Measurements from ENCODE around the gene LUZP2. TPM values are rescaled to one million over a fixed set of nuclear protein-coding genes. Genes with fewer than 3 reads are reported as not detected.

The LUZP2 gene
- total RNA-seq, 1 donor from 2014 or later = 0.96 TPM

GRCh38 chr11:24594401-24594800 is 97.5 kb downstream of the LUZP2 start:
- no peak overlapping the region for H3K4me3 Mint-ChIP-seq (ENCODE audit: unreplicated experiment)

DNA sequence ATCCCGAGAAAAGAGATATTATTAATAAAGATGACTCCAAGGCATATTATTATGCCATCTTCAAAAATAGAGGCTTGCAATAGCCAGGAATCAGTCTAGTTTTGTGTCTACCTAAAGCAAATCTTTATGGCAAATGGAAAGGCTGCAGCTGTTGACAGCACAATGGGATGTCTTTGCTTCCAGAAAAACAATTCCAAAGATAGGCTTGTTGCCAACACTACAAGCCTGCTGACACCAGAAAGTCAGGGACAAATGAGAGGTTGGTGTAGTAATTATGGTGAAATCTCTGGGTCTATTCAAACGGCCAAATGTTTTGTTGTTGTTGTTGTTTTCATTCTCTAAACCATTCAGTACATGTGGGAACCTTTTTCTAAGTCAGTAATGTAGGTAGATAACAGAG is 101.8 kb downstream of the LUZP2 start:
- H3K4me3 Mint-ChIP-seq (ENCODE audit: unreplicated experiment) = no peak overlapping the region
- peaks cover 3% of the 10 kb centered on the region for H3K27me3 Mint-ChIP-seq (ENCODE audit: unreplicated experiment)
- no peaks in the 10 kb centered on the region for H3K36me3 Mint-ChIP-seq (ENCODE audit: unreplicated experiment)
- no peak for DNase-seq
- H3K27ac Mint-ChIP-seq (ENCODE audit: unreplicated experiment) = no peak overlapping the region
- TF ChIP-seq, protein P1, sequence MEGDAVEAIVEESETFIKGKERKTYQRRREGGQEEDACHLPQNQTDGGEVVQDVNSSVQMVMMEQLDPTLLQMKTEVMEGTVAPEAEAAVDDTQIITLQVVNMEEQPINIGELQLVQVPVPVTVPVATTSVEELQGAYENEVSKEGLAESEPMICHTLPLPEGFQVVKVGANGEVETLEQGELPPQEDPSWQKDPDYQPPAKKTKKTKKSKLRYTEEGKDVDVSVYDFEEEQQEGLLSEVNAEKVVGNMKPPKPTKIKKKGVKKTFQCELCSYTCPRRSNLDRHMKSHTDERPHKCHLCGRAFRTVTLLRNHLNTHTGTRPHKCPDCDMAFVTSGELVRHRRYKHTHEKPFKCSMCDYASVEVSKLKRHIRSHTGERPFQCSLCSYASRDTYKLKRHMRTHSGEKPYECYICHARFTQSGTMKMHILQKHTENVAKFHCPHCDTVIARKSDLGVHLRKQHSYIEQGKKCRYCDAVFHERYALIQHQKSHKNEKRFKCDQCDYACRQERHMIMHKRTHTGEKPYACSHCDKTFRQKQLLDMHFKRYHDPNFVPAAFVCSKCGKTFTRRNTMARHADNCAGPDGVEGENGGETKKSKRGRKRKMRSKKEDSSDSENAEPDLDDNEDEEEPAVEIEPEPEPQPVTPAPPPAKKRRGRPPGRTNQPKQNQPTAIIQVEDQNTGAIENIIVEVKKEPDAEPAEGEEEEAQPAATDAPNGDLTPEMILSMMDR (IDR thresholded peaks at IDR 0.05; ENCODE audit: partially characterized antibody, unreplicated experiment) = no peak
- no peaks in the 10 kb centered on the region for H3K4me1 Mint-ChIP-seq (ENCODE audit: low read depth, unreplicated experiment)
- H3K9me3 Mint-ChIP-seq (ENCODE audit: unreplicated experiment) = no peaks in the 10 kb centered on the region

More at GRCh38 chr11:24594401-24594800, 97.5 kb downstream of the LUZP2 start:
- no peaks in the 10 kb centered on the region for H3K36me3 Mint-ChIP-seq (ENCODE audit: unreplicated experiment)
- H3K27me3 Mint-ChIP-seq (ENCODE audit: unreplicated experiment) = no peaks in the 10 kb centered on the region
- H3K9me3 Mint-ChIP-seq (ENCODE audit: unreplicated experiment) = no peaks in the 10 kb centered on the region
- TF ChIP-seq, protein P1 (IDR thresholded peaks at IDR 0.05; ENCODE audit: partially characterized antibody, unreplicated experiment) = no peak
- H3K4me1 Mint-ChIP-seq (ENCODE audit: low read depth, unreplicated experiment) = no peaks in the 10 kb centered on the region
- DNase-seq = no peak
- H3K27ac Mint-ChIP-seq (ENCODE audit: unreplicated experiment) = no peak overlapping the region

DNA sequence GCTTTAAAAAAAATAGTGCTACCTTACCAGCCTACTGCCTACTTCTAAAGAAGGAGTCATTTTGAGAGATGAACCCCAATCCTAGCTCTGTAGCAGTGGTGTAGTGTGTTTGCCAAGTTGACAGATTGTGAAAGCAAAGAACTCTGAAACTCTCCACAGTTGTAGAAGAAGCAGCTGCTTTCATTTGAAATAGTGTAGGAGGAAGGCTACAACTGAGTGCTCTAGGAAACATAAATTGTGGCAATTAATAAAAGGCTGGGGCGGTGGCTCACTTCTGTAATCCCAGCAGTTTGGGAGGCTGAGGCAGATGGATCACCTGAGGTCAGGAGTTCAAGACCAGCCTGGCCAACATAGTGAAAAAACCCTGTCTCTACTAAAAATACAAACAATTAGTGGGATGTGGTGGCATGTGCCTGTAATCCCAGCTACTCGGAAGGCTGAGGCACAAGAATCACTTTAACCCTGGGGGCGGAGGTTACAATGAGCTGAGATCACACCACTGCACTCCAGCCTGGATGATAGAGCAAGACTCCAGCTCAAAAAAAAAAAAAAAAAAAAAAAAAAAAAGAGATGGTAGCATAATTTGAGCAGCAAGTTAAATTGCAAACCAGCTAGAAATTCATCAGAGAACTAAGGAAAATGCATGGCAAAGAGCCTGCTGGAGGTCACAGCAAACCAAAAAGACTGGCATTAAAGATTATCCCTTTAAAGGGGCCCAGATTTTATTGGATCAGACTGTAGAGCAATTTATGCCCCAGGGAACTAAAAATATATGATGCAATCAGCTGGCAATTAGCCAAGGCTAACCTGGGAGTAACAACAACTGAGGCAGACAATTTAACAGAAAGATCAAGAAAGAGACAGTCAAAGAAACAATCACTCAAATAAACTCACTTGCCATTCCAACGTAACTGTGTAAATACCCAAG is 112.6 kb downstream of the LUZP2 start:
- Mint-ChIP-seq H3K36me3 (ENCODE audit: unreplicated experiment) (no peaks in the 10 kb centered on the region), H3K27me3 (ENCODE audit: unreplicated experiment) (no peaks in the 10 kb centered on the region), H3K4me1 (ENCODE audit: low read depth, unreplicated experiment) (no peaks in the 10 kb centered on the region), H3K9me3 (ENCODE audit: unreplicated experiment) (no peaks in the 10 kb centered on the region), H3K4me3 (ENCODE audit: unreplicated experiment) (no peak overlapping the region), H3K27ac (ENCODE audit: unreplicated experiment) (no peak overlapping the region)
- TF ChIP-seq, protein P1 (IDR thresholded peaks at IDR 0.05; ENCODE audit: partially characterized antibody, unreplicated experiment) = no peak
- no peak for DNase-seq

DNA sequence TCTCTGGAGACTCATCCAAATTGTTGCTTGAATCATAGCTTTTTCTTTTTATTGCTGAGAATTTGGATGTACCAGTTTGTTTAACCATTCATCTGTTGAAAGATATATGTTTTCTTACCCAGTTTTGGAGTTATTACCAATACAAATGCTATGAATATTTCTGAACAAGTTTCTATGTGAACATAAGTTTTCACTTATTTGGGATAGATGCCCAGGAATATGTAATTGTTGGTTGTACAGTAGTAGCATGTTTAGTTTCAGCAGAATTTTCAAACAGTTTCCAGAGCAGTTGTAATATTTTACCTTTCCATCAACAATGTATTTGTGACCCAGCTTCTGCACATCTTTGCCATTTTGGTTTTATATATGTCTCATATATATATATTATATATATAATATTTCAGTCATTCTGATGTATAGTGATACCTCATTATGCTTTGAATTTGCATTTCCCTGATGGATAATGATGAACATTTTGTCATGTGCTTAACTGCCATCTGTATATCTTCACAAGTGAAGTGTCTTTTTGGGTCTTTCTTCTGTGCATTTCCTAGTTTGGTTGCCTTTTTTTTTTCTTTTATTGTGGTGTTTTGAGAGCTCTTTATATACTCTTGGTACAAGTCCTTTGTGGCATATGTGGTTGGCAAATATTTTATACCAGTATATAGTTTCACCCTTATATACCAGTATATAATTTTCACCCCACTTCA is 118.8 kb downstream of the LUZP2 start:
- Mint-ChIP-seq H3K4me3 (ENCODE audit: unreplicated experiment) (no peak overlapping the region), H3K4me1 (ENCODE audit: low read depth, unreplicated experiment) (no peaks in the 10 kb centered on the region), H3K27ac (ENCODE audit: unreplicated experiment) (no peak overlapping the region), H3K36me3 (ENCODE audit: unreplicated experiment) (no peaks in the 10 kb centered on the region), H3K27me3 (ENCODE audit: unreplicated experiment) (no peaks in the 10 kb centered on the region), H3K9me3 (ENCODE audit: unreplicated experiment) (no peaks in the 10 kb centered on the region)
- DNase-seq = no peak
- TF ChIP-seq, protein P1 (IDR thresholded peaks at IDR 0.05; ENCODE audit: partially characterized antibody, unreplicated experiment) = no peak
